ENCODE measurements around the gene INPP5B.
"Not testable (repeated sequence)": the region's sequence is repeated elsewhere in the genome, so short reads cannot be mapped to it uniquely, and the experiment has no call there.

Gene INPP5B

DNA sequence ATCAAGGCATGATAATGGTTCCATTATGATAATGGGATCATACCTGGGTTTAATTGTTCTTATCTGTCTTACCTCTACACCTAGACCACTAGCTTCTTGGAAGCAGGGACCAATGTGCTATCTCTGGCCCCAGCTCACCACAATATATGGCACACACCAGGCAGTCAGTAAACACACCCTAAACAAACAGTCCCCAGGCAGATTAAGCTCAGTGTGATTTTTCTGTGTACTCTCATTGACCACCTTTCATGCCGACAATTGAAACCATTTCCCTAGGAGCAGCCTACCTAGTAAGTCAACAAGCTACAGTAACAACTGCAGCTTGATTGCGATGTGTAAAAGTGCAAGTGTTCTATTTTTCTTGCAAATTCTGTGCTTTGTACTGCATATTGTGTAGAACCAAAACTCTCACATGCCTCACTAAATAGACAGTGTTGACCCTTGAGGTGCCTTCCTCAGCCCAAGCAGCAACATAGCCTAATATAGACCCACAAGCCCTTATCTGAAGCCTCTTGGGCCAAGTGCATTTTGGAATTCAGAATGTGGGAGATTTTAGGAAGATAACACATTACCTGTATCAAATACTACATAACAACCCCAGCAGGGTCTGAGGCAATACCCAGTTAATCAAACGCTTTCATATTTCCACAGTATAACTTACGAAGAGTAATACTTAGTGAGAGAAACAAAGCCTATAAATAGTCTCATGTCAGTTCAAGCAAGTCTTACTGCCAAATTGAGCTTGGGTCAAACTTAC, 32.0 kb downstream of the INPP5B start:
- no peak for DNase-seq (ENCODE audit: low read depth)

DNA sequence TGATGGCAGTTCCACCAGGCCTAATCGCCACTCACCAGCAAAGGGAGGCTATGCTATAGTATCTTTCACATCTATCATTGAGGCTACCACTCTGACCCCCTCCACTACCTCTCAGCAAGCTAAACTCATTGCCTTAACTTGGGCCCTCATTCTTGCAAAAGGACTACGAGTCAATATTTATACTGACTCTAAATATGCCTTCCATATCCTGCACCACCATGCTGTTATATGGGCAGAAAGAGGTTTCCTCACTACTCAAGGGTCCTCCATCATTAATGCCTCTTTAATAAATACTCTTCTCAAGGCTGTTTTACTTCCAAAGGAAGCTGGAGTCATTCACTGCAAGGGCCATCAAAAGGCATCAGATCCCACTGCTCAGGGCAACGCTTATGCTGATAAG, 35.4 kb downstream of the INPP5B start:
- DNase-seq (ENCODE audit: low read depth) = not testable (repeated sequence)

DNA sequence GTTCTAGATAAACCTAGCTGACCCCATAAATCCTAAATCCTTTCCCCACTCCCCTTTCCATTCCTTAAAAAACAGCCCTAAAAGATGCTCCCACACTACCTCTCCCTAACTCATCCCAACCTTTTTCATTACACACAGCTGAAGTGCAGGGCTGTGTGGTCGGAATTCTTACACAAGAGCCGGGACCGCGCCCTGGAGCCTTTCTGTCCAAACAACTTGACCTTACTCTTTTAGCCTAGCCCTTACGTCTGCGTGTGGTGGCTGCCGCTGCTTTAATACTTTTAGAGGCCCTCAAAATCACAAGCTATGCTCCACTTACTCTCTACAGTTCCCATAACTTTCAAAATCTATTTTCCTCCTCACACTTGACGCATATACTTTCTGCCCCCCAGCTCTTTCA, 36.0 kb downstream of the INPP5B start:
- not testable (repeated sequence) for DNase-seq (ENCODE audit: low read depth)

DNA sequence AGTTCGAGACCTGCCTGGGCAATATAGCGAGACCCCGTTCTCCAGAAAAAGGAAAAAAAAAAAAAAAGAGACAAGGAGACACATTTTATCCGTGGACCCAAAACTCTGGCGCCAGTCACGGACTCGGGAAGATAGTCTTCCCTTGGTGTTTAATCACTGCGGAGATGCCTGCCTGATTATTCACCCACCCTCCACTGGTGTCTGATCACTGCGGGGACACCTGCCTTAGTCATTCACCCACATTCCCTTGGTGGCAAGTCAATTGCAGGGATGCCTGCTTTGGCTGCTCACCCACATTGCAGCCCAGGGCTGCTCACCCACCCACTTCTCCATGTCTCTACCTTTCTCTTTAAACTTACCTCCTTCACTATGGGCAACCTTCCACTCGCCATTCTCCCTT, 38.3 kb downstream of the INPP5B start:
- not testable (repeated sequence) for DNase-seq (ENCODE audit: low read depth)

DNA sequence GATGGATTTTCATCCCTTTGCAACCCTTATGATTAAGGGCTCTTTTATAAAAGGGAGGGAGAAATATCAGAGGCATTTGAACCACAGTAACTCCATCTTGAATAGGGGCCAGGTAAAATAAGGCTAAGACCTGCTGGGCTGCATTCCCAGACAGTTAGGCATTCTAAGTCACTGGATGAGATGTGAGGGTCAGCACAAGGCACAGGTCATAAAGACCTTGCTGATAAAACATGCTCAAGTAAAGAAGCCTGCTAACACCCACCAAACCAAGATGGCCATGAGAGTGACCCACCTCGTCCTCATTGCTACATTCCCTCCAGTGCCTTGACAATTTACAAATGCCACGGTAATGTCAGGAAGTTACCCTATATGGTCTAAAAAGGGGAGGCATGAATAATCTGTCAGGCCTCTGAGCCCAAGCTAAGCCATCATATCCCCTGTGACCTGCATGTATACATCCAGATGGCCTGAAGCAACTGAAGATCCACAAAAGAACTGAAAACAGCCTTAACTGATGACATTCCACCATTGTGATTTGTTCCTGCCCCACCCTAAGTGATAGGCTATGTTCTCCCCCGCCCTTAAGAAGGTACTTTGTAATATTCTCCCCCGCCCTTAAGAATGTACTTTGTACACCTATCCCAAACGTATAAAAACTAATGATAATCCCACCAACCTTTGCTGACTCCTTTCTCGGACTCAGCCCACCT, 39.3 kb downstream of the INPP5B start:
- DNase-seq (ENCODE audit: low read depth) = not testable (repeated sequence)

DNA sequence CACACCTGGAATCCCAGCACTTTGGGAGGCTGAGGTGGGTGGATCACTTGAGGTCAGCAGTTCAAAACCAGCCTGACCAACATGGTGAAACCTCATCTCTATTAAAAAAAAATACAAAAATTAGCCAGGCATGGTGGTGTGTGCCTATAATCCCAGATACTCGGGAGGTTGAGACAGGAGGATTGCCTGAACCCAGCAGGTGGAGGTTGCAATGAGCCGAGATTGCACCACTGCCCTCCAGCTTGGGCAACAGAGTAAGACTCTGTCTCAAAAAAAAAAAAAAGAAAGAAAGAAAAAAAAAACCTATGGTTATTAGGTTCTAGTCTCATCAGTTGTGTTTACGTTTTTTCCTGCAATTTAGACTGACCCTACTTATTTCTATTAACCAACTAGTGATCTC, 40.3 kb downstream of the INPP5B start:
- DNase-seq (ENCODE audit: low read depth) = not testable (repeated sequence)

DNA sequence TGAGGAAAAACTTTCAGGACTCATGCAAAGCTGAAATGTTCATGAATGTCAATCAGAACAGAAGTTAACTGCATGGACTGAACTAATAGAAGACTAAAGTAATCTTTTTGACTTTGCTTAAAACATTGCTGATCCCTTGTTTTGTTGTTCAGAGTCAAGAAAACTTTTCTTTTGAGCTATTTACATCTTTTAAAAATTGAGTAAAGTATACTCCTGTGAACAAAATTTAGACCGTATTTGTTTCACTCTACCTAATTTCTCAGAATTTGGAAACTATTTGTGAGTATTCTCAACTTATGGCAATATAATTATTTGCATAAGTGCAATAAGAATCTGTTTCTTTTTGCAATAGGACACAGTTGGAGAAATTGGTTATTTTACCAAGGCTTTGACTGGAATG, 41.1 kb downstream of the INPP5B start:
- no peak for DNase-seq (ENCODE audit: low read depth)

DNA sequence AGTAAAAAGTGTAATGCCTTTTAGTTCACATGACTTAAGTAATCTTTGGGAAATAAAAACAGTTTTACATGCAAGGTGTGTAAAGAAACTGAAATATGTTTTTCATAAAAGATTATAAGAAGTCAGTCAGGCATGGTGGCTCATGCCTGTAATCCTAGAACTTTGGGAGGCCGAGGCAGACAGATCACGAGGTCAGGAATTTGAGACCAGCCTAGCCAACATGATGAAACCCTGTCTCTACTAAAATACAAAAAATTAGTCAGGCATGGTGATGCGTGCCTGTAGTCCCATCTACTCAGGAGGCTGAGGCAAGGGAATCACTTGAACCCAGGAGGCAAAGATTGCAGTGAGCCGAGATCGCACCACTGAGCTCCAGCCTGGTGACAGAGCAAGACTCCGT, 42.9 kb downstream of the INPP5B start:
- peak; percentile 20 for DNase-seq (ENCODE audit: low read depth)

DNA sequence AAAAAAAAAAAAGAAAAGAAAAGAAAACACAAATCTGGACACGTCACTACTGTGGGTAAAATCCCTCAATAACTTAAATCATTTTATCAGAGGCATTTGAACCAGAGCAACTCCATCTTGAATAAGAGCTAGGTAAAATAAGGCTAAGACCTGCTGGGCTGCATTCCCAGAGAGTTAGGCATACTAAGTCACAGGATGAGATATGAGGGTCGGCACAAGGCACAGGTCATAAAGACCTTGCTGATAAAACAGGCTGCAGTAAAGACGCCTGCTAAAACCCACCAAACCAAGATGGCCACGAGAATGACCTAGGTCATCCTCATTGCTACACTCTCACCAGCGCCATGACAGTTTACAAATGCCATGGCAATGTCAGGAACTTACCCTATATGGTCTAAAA, 43.9 kb downstream of the INPP5B start:
- no peak for DNase-seq (ENCODE audit: low read depth)

DNA sequence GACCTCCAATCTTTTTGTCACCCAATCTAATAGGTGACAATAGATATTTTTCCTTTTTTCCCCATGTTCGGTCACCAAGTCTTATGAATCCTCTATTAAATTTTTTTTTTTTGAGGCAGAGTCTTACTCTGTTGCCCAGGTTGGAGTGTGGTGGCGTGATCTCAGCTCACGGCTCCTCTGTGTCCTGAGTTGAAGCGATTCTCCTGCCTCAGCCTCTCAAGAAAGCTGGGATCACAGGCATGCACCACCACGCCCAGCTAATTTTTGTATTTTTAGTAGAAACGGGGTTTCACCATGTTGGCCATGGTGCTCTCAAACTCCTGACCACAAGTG, 45.0 kb downstream of the INPP5B start:
- DNase-seq (ENCODE audit: low read depth) = no peak

DNA sequence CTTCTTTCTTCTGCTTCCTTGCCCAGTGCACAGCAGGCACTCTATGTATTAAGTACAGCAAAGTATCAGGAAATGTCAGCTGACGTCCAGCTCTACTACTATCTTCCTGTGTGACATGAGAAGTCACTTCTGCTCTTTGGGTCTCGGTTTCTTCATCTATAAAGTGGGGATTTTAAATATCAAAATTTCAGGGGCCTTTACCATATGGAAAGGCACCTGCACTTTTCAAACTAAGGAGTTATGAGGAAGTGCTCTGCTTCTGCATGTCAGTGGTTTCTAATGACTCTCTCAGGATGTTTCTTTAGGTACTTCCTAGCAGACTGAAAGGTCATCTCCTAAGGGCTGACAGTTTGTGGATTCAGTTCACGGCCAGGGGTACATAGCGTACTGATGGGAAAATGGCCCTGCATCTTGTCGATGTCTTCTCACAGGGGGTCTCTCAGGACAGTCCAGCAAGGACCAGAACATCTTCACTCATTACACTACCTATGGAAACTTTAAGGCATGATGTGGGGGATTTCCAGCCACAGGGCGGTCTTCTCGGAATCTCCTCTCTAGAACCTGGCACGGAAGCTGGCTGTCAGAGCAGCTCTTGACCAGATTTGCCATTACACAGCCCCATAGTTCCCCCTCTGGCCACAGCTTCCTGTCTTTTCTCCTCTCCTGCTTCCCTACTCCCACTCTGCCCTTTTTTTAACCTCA, 45.5 kb downstream of the INPP5B start:
- DNase-seq (ENCODE audit: low read depth) = no peak

DNA sequence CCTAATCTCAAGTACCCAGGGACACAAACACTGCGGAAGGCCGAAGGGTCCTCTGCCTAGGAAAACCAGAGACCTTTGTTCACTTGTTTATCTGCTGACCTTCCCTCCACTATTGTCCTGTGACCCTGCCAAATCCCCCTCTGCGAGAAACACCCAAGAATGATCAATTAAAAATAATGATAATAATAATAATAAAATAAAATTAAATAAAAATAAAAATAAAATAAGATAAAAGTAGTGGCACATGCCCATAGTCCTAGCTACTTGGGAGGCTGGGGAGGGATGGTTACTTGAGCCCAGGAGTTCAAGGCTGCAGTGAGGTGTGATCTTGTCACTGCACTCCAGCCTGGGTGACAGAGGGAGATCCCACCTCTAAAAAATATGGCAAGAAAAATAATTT, 49.3 kb downstream of the INPP5B start:
- DNase-seq (ENCODE audit: low read depth) = not testable (repeated sequence)

DNA sequence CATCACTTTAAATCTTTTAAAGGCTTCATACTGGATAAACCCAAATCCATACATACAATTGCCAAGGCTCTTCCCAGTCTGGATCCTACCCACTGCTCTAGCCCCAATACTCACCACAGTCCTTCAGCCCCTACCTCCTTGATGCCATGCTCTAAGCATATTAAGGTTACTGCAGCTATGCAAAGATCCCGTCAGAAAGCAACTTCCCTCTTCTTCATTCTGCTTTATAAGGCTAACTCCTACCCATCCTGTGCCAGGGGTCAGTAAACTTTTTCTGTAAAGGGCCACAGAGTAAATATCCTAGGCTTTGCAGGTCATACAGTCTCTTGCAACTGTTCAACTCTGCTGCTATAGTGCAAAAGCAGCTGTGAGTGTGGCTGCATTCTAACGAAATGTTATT, 53.2 kb downstream of the INPP5B start:
- no peak for DNase-seq (ENCODE audit: low read depth)

DNA sequence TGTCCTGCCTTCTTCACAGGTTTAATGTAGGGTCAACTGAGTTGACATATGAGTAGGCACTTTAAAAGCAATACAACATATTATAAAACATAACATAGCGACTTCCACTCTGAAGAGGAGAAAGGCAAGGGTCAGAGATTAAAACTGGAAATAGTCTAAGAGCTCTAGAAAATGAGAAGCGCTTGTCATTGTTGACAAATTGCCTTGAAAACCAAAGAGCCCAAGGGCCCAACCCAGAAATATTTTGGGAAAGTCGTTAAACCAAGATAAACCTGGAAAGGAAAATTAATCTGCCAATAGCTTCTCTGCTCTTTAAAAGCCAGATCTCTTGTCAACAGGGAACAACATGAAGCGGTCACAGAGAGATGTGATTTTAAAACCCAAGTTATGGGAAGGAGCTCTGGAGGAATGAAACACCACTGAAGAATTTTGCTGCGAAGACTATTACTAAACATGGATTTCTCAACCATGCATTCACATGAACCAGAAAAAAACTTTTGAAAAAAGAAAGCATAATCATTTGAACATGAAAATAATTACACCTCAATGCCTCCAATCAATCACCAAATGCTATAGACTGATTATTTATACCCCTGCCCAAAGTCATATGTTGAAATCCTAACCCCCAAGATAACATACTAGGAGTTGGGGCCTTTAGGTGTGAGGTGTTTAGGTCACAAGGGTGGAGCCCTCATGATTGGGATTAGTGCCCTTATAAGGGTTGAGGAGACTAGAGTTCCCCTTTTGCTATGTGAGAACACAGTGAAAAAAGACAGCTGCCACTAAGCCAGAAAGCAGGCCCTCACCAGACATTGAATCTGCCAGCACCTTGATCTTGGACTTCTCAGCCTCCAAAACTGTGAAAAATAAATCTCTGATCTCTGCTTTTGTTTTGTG, 54.5 kb downstream of the INPP5B start:
- DNase-seq (ENCODE audit: low read depth) = peak; percentile 61

DNA sequence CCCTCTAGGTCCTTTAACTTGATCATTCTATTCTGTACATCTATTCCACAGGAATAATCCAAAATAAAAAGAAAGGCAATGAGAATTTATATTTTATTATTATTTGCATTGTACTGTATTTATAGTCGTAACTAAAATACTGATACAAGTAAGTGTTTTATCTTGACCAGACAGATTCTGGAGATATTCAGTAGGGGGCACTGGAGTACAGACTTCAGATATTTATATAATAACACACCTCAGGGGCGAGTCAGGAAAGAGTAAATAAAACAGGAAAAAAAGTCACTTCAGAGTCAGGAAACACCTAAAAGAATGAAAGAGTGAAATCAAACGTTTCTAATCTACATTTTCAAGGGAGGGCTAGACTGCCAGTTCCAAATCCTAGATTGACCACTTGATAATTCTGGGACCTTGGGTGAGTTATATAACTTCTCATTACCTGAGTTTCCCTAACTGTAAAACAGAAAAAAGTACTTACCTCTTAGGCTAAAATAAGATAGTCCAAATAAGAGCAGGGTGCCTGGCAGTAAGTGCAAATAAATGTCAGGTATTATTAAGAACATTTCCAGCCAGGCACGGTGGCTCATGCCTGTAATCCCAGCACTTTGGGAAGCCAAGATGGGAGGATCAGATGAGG, 56.4 kb downstream of the INPP5B start:
- peak; percentile 57 for DNase-seq (ENCODE audit: low read depth)

DNA sequence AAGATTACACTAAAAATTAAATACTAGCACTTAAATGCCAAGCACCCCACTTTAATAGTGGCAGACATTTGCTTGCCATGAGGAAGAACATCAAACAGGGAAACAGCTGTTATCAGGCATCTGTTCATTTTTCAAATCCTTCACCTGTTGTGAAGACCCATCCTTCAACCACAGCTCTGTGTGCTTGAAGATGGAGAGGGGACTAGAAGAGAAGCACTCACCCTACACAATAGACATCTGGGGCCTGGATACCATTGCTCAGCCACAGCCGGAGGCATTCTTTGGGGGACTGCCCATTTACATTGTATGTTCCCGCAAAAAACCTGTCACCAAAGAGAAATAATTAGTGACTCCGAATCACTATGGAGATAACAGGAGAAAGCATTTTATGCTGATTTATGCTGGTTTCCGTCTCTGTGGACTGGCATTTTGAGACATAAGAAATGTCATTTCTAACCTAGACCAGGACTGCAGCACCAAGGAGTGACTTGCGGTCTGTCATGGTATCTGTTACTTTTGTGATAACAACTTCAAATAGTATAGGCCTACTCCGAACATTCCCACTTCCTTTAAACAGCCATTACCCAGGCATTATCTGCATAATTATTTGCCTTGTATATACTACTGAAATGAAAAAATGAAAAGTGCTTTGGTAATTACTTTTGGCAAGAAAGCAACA, 58.7 kb downstream of the INPP5B start:
- DNase-seq (ENCODE audit: low read depth) = no peak

DNA sequence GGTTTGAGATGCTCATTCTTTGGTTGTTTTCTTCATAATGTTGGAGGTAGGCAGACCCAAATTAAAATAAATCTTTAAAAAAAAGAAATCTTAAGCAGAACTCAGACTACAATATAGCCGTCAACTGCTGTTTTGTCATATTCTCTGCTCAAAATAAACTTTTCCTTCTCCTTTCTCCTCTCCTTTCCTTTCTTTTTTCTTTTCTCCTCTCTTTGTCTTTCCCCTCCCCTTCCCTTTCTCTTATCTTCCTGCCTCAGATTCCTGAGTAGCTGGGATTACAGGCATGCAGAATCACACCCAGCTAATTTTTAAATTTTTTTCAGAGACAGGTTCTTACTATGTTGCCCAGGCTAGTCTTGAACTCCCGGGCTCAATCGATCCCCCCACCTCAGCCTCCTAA, 62.7 kb downstream of the INPP5B start:
- DNase-seq (ENCODE audit: low read depth) = no peak

DNA sequence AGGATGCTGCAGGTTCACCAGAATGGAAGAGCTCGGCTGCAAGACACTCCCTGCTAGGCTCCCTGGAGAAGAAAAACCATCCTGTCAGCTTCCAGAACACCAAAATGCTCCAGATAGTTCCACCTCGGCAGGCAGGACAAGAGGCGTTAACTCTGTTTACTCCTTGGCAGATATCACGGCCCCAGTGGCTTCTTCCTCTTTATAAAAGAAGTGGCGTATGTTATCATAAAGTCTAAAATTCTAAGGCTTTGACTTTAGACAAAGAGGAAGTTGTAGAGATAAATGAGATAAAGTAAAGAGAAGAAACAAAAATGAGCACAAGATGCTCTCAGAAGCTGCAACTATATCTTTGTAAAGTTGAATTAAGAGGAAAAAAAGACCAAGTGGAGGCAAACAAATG, 63.2 kb downstream of the INPP5B start:
- no peak for DNase-seq (ENCODE audit: low read depth)

DNA sequence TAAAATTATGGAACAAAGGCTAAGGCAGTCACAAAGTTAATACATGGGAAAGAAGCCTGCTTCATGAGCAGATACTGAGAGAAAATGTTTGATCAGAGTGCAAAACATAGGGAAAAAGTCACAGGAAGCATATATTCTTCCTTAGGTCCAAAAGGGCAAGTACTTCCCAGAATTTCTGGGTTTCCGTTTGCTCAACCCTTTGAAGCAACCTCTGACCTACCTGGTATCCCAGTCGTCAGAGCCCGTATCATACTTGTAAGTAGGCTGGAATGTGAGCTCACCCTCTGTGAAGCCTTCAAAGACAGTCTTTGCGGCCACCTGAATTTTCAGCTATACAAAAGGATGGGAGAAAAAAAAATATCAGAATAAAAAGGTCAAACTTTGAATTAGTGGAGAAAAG, 67.0 kb downstream of the INPP5B start:
- no peak for DNase-seq (ENCODE audit: low read depth)

DNA sequence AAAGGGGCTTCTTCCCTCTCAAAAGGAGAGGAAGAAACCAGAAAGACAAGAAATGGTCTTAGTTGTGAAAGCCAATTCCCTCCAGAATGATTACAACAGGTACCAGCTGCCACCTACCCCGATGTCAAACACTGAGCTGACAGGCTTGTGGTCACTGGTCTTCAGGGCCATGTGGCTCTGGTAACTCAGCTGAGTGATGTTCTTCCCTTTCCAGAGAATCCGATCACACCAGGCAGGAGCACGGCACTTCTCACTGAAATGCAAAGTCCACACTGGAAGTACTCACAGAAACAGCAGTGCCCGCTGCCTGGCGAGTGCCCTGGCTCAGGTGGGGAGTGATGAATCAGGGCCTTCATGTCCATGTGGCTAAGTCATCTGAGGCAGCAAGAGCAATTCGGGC, 68.8 kb downstream of the INPP5B start:
- no peak for DNase-seq (ENCODE audit: low read depth)

DNA sequence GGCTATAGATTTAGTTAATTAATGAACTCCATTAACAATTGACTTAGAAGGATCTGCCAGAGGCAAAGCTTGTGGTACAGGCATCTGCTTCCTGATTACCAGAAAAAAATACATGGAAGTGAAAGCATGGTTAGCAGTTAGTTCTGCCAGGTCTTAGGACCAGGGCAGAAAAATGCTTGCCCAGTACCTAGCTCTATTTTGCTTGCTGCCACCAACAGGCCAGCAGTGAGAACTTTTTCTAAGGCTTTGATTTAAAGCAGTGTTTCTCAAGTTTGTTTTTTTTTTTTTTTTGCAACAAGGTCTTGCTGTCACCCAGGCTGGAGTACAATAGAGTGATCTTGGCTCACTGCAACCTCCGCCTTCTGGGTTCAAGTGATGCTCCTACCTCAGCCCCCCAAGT, 71.0 kb downstream of the INPP5B start:
- DNase-seq (ENCODE audit: low read depth) = peak; percentile 16
